ENCODE data around the gene METRNL.
"Not testable (repeated sequence)": the region's sequence is repeated elsewhere in the genome, so short reads cannot be mapped to it uniquely, and the experiment has no call there.

The METRNL gene

DNA sequence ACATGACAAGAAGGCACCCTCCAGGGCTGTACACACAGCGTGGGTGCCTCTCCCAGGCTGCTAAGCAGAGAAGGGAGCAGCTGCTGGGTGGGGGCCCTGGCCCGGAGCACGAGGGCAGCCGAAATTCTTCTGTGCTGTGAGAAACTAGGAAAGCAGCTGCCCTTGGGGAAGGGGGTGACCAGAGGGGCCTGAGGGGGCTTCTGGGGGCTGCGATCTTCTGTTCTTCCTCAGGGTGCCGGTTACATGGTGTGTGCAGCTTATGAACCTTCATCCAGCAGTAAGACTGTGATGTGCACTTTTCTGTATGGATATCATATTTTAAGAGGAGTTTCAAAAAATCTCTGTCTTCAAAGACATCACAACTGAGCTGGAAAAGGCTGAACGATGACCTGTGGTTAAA is 43.2 kb upstream of the METRNL start:
- no peak overlapping the region for H3K4me3 ChIP-seq (ENCODE audit: control insufficient read depth, low read depth, low read length)
- TF ChIP-seq, protein P1, sequence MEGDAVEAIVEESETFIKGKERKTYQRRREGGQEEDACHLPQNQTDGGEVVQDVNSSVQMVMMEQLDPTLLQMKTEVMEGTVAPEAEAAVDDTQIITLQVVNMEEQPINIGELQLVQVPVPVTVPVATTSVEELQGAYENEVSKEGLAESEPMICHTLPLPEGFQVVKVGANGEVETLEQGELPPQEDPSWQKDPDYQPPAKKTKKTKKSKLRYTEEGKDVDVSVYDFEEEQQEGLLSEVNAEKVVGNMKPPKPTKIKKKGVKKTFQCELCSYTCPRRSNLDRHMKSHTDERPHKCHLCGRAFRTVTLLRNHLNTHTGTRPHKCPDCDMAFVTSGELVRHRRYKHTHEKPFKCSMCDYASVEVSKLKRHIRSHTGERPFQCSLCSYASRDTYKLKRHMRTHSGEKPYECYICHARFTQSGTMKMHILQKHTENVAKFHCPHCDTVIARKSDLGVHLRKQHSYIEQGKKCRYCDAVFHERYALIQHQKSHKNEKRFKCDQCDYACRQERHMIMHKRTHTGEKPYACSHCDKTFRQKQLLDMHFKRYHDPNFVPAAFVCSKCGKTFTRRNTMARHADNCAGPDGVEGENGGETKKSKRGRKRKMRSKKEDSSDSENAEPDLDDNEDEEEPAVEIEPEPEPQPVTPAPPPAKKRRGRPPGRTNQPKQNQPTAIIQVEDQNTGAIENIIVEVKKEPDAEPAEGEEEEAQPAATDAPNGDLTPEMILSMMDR (IDR thresholded peaks at IDR 0.05; ENCODE audit: control insufficient read depth, insufficient read depth, low read depth, low read length, missing control alignments): no peak
- no peak for DNase-seq (ENCODE audit: low read depth)

DNA sequence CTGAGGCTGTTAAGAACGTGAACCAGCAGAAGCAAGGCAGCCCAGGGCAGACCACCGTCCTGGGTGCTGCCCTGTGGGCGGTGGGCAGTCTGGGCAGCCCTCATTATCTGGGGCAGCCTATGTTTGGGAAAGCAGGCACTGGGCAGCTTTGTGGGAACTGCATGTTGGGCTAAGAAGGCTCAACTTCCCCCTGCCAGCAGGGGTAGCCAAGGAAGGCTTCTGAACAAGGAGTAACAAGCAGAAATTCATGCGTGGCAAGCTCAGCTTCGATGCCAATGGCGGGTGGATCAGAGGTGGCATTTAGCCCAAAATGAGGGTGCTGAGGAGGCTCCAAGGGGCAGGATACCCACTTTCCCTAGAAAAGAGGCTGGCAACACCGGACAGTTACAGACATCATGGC is 42.7 kb upstream of the METRNL start:
- H3K4me3 ChIP-seq (ENCODE audit: control insufficient read depth, low read depth, low read length): no peak overlapping the region
- TF ChIP-seq, protein P1 (IDR thresholded peaks at IDR 0.05; ENCODE audit: control insufficient read depth, insufficient read depth, low read depth, low read length, missing control alignments): no peak
- DNase-seq (ENCODE audit: low read depth): no peak

DNA sequence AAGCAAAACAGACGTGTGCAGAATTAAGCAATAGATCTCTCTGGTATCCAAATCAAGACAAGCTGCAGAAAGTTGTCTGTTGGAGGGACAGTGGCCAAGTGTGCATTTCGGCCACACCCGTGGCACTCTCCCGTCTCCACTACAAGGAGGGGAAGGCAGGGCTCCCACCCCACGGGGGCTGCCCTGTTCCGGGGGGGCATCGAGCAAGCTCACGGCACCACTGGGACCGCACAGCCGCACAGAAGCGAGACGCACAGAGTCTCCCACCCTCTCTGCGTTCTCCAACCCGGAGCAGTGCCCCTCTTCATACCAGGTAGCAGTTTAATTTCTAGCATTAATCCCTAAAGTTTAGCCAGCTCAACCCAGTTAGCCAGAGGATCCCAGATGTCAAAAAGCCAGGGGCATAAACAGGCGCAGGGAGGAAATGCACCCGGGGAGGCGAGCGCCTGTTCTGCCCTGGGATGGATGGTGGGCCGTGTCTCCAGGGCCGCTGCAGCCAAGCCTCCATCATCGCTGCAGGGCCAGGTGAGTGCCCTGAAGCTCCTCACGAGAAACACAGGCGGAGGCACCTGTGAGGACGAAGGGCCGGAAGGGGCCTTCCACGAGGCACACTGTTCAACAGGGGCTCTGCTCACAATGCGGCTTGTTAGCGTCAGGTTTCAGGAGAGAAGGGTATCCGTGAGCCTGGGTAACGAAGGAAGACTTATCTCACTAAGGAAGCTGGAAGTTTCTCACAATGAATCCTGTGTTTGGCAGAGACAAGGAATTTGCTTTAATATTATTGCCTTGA is 42.1 kb upstream of the METRNL start:
- H3K4me3 ChIP-seq (ENCODE audit: control insufficient read depth, low read depth, low read length): no peak overlapping the region
- TF ChIP-seq, protein P1 (IDR thresholded peaks at IDR 0.05; ENCODE audit: control insufficient read depth, insufficient read depth, low read depth, low read length, missing control alignments): no peak
- no peak for DNase-seq (ENCODE audit: low read depth)

DNA sequence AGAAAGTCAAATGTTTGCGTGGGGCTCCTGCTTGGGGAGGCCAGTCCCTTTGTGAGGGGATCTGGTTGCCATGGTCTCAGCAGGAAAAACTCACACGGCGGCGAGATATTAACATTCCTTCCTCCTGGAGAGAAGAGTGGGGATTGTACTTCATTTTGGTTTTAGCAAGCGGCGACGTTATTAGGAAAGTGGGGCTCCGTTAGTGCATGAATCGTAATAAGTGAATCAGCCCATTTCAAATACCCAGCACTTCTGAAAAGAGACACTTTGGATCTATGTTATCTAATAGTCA is 41.6 kb upstream of the METRNL start:
- H3K4me3 ChIP-seq (ENCODE audit: control insufficient read depth, low read depth, low read length): no peak overlapping the region
- DNase-seq (ENCODE audit: low read depth): no peak
- TF ChIP-seq, protein P1 (IDR thresholded peaks at IDR 0.05; ENCODE audit: control insufficient read depth, insufficient read depth, low read depth, low read length, missing control alignments): no peak

DNA sequence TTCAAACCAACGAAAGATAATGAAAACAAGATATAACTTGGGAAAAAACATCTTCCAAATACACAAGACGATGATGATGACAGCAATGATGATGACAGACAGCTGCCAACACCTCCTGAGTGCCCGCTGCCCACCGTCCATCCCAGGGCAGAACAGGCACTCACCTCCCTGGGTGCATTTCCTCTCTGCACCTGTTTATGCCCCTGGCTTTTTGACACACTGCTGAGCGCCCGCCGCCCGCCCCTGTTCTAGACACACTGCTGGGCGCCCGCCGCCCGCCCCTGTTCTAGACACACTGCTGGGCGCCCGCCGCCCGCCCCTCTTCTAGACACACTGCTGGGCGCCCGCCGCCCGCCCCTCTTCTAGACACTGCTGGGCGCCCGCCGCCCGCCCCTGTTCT is 40.4 kb upstream of the METRNL start:
- not testable (repeated sequence) for DNase-seq (ENCODE audit: low read depth); H3K4me3 ChIP-seq (ENCODE audit: control insufficient read depth, low read depth, low read length)

GRCh38 chr17:83041305-83041704 is 38.1 kb upstream of the METRNL start:
- no peak for DNase-seq (ENCODE audit: low read depth)
- TF ChIP-seq, protein P1 (IDR thresholded peaks at IDR 0.05; ENCODE audit: control insufficient read depth, insufficient read depth, low read depth, low read length, missing control alignments): no peak
- H3K4me3 ChIP-seq (ENCODE audit: control insufficient read depth, low read depth, low read length): no peak overlapping the region

DNA sequence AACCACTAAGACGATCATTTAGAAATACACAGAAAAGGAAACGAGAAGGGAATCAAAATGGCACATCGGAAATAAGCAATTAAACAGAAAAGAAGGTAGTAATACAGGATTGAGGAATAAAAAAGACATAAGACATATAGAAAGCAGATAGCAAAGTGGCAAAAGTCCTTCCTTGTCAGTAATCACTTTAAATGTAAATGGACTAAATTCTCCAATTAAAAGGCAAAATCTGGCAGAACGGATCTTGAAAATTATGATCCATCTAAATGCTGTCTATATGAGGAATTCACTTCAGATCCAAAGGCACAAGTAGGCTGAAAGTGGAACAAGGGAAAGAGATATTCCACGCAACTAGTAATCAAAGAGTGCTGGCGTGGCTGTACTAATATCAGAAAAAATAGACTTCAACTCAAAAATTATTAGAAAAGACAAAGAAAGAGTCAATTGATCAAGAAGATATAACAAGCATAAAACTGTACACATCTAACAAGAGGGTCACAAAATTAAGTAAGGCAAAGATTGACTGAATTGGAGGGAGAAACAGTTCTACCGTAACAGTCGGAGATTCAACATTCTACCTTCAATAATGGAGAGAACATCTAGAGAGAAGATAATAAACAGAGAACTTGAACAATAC is 36.8 kb upstream of the METRNL start:
- H3K4me3 ChIP-seq (ENCODE audit: control insufficient read depth, low read depth, low read length): no peak overlapping the region
- DNase-seq (ENCODE audit: low read depth): no peak
- TF ChIP-seq, protein P1 (IDR thresholded peaks at IDR 0.05; ENCODE audit: control insufficient read depth, insufficient read depth, low read depth, low read length, missing control alignments): no peak

DNA sequence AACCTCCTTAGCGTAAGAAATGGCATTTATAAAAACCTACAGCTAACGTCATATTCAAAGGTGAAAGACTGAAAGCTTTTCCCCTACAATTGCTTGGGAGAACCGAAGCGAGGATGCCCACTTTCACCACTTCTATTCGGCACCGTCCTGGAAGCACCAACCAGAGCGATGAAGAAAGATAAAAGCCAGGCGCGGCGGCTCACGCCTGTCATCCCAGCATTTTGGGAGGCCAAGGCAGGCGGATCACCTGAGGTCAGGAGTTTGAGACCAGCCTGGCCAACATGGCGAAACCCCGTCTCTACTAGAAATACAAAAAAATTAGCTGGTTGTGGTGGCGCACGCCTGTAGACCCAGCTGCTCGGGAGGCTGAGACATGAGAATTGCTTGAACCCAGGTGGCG is 34.9 kb upstream of the METRNL start:
- H3K4me3 ChIP-seq (ENCODE audit: control insufficient read depth, low read depth, low read length); DNase-seq (ENCODE audit: low read depth): not testable (repeated sequence)

Data from AG09309 (cell line).